RWPE1 (cell line): Measurements from ENCODE around the gene P2RX4.
"Not testable (repeated sequence)": the region's sequence is repeated elsewhere in the genome, so short reads cannot be mapped to it uniquely, and the experiment has no call there.

Experiments used
- CTCF ChIA-PET: fragments of 350-600 bp; sonication (Branson Sonifier 250); formaldehyde crosslinking; extraction: SDS; loops from one replicate; lab custom pipeline; 2021; lab: Yijun Ruan, JAX
- POLR2A ChIA-PET: fragments of 400-600 bp; formaldehyde crosslinking; extraction: SDS; loops from one replicate; lab custom pipeline; 2020; ENCODE audit warnings: antibody characterized with exemption; ENCODE audit not compliant: low non-redundant PET; lab: Yijun Ruan, JAX
- DNase-seq: peaks from one replicate; pipeline ENCODE4 v3.0.0; 2012; ENCODE audit warnings: low spot score
- H3K27ac ChIP-seq: fragments of 450-650 bp; 2 replicates; pipeline ENCODE4 v1.5.1; 2017
- CTCF ChIP-seq: fragments of 450-650 bp; conservative IDR thresholded peaks from 2 replicates; pipeline ENCODE4 v1.5.1; 2017; ENCODE audit warnings: low read depth, mild to moderate bottlenecking

The P2RX4 gene

GRCh38 chr12:121253638-121254335 lies 43.9 kb downstream of the P2RX4 start:
- no peak for TF ChIP-seq CTCF
- DNase-seq, result no peak
- ChIA-PET CTCF (no interaction called here), POLR2A (no interaction called here)
- no peak overlapping the region for H3K27ac ChIP-seq

- no peak for DNase-seq
- POLR2A ChIA-PET, result no interaction called here
- H3K27ac ChIP-seq, result no peak overlapping the region
- no peak for TF ChIP-seq CTCF
- CTCF ChIA-PET, result no interaction called here
Observed at GRCh38 chr12:121255433-121255832, 45.5 kb downstream of the P2RX4 start.

- POLR2A ChIA-PET, DNase-seq, H3K27ac ChIP-seq: not testable (repeated sequence)
- CTCF ChIA-PET, result interaction anchor here (0.6 kb wide), 1 partner anchor 964 kb away, joined by 3 read pairs; no protein-coding TSS in a partner anchor
Observed at GRCh38 chr12:121257704-121258449, 47.9 kb downstream of the P2RX4 start.

- ChIA-PET POLR2A (no interaction called here), CTCF (no interaction called here)
Observed at GRCh38 chr12:121259074-121259473, 49.1 kb downstream of the P2RX4 start.

GRCh38 chr12:121260091-121260490 lies 50.2 kb downstream of the P2RX4 start:
- TF ChIP-seq CTCF, result no peak
- no peak overlapping the region for H3K27ac ChIP-seq
- ChIA-PET CTCF (no interaction called here), POLR2A (no interaction called here)
- no peak for DNase-seq

More at GRCh38 chr12:121259074-121259473, 49.1 kb downstream of the P2RX4 start:
- no peak for DNase-seq
- no peak for TF ChIP-seq CTCF
- H3K27ac ChIP-seq, result no peak overlapping the region

- DNase-seq, result no peak
- ChIA-PET POLR2A (no interaction called here), CTCF (no interaction called here)
- no peak overlapping the region for H3K27ac ChIP-seq
- no peak for TF ChIP-seq CTCF
Observed at GRCh38 chr12:121261398-121261797, 51.5 kb downstream of the P2RX4 start.
